Kasumi-1 (cell line): ENCODE data around the gene B4GALT5.

Source experiments
- DNase-seq, 2 experiments: peaks; one replicate each; lab custom pipeline; 2025; lab: John Stamatoyannopoulos, UW

Gene B4GALT5

DNA sequence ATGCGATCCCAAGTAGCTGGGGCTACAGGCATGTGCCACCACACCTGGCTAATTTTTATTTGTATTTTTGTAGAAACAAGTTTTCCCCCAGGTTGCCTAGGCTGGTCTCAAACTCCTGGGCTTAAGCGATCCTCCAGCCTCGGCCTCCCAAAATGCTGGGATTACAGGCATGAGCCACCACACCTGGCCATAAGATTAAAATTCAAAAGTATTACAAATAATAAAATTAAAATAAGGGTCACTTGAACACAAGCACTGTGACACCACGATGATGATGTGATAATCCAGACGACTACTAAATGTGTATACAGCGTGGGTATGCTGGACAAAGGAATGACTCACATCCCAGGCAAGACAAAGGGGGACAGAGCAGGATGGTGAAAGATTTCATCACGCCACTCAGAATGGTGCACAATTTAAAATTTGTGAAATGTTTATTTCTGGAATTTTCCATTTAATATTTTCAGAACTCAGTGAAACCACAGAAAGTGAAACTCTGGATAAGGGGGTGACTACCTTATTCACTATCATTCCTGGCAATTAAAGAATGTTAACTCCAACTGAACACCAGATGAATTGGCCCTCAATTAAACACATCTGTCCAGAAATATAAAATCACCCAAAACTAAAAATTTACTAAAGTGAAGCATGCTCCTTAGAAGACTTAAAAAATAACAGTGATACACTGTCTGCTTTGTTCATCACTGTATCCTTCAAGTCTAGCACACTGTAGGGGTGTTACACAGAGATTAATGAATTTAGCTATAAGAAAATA is 13.1 kb downstream of the B4GALT5 start:
- no peak for DNase-seq

DNA sequence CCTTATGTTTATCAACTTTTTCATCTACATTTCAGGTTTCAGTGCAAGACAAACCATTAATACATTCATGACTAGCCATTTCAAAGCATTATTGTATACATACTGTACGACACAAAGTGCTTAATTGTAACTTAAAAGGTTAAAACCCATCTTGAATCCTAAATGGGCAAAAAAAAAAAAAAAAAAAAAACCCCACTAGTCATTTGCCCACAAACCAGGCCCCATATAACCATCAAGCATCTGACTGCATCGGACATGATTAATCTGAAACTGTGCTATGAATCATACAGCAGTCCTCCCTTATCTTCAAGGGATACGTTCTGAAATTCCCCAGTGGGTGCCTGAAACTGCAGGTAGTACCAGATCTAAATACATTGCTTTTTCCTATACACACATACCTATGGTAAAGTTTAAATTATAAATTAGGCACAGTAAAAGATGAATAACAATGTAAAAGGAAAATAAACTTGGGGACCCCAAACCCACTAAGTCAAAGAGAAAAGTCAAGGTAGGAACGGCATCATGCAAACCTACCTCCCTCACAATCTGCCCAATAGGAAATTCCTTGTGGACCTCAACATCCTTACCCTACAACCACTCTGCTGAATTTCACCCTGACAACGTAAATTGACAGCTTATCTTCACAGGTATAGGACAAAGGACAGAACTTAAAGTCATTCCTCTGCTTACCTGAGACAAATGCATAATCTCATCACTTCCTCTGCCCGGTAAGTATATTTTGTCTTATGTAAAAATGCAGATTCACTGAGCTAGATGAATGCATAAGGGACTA is 14.3 kb downstream of the B4GALT5 start:
- no peak for DNase-seq

DNA sequence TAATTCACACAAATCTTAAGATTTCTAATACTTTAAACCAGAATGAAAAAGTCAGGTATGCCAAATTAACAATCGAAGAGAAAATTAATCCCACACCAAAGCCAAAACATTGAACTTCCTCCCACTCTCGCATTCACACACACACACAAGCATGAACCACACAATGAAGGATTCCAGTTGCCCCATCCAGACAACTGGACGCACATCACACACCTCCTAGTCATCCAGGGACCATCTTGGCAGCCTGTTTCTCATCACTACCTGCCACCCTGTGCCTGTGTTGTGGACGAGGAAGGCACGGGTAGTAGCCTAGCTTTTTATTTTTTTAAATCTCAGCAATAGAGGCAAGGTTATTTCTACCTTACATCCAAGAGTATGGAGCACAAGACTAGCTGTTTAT is 15.2 kb downstream of the B4GALT5 start:
- DNase-seq = no peak

DNA sequence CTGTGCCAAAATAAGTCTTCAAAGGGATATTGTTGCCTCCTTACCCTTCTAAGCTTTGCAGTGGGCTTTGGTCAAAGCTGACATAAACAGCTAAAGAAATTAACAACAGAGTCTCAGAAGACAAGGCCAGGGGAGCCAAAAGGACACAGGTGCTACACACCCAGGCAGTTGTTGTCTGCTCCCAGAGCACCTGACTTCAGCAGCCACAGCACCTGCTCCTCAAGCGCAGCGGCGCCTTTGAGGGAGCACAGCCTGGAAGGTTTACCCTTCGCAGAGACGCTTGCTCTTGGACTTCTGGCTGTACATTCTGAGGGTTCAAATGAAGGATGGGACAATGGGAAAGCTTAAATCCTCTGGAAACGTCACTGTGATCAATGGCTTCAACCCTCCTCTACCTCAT is 16.6 kb downstream of the B4GALT5 start:
- DNase-seq = no peak

DNA sequence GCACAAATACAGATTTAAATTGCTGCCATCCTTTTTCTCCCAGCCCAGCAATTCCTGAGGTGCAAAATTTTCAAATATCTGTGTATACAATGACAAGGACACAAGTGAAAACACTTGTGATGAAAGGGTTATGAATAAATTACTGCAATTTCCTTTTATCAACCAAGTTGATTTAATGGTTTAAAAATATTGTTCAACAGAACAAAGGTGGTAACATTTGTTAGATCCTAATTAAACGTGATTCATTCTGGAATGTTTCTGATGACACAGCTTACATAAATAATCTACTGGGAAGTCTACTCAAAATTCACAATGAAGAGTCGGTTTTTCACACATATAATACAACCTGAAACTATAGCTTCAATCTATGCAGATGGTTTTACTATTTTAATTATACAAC is 17.1 kb downstream of the B4GALT5 start:
- DNase-seq = no peak

DNA sequence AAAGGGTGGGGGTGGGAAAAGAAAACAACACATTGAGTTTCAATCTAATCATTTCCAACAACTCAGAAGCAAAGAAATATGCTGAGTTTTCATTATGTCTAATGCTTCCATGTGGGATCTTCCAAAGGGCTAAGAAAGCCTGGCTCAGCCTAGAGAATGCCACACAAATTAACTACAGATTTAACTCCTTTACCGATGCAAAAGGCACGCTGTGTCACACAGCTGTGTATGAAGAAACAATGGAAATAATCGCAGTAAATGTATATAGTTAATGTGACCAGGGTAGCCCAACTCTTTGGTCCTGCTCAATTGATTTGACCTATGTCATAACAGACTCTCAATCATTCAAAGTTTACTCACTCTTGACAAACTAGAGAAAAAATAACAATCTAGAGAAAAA is 17.8 kb downstream of the B4GALT5 start:
- no peak for DNase-seq

DNA sequence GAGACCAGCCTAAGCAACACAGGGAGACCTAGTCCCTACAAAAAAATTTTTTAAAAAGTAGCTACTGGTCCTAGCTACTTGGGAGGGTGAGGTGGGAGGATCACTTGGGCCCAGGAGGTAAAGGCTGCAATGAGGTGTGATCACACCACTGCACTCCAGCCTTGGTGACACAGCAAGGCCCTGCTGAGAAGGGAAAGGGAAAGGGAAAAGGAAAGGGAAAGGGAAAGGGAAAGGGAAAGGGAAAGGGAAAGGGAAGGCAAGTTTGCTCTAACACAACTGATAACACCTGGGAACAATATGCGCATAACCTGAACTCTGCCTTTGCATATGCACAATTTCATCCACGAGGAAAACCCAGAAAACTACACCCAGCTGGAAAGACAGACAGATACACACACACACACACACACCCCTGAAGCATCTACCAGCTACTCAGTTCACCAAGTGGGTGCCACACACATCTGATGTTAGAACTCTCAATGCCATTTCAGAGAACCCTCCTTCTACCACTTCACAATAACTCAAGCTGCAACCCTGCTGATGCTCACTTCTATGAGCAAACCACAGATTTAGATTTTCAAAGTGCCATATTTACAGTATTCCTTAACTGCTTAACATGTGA is 19.1 kb downstream of the B4GALT5 start:
- DNase-seq = no peak

DNA sequence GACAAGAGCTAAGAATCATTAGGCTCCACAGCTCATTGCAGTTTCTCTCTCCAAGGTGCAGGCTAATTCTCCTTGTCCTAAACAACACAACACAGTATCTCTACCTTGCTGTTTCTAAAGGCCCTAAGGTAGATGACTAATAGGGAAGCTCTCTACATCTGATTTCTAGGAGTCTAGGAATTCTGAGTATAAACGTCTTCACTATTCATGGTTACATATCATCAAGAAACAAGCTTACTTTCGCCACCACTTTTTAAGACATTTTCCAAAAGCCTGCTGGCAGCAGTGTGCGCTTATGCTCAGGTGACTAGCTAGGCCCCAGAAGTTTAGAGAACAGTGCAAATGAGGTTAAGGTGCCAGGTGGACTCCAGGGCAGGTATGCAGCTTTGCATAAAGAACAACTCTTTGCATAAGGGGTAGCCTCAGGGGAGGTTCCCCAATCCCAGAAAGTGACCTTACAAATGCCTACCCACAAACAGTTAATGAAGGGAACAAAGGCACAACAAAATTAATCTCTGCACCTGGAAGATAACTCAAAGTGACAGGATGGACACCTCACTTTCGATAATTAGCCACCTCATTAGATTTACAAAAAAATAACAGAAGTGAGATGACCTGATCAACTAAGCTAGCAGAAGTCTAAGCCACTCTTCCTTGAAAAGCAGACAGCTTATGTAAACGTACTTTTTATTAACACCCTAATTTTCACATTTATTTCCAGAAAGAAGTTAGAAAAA is 20.1 kb downstream of the B4GALT5 start:
- no peak for DNase-seq

DNA sequence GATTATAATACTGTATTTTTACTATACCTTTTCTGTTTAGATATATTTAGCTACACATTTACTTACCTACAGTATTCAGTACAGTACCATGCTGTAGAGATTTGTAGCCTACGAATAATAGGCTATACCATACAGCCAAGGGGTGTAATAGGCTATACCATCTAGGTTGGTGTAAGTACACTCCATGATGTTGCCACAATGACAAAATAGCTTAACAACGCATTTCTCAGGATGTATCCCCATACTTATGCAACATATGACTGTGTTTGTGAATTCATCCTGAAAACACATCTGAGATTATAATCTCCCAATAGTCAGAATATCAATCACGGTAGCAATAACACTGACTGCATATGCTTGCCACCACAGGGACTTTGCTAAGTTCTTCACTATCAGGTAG is 20.7 kb downstream of the B4GALT5 start:
- no peak for DNase-seq

DNA sequence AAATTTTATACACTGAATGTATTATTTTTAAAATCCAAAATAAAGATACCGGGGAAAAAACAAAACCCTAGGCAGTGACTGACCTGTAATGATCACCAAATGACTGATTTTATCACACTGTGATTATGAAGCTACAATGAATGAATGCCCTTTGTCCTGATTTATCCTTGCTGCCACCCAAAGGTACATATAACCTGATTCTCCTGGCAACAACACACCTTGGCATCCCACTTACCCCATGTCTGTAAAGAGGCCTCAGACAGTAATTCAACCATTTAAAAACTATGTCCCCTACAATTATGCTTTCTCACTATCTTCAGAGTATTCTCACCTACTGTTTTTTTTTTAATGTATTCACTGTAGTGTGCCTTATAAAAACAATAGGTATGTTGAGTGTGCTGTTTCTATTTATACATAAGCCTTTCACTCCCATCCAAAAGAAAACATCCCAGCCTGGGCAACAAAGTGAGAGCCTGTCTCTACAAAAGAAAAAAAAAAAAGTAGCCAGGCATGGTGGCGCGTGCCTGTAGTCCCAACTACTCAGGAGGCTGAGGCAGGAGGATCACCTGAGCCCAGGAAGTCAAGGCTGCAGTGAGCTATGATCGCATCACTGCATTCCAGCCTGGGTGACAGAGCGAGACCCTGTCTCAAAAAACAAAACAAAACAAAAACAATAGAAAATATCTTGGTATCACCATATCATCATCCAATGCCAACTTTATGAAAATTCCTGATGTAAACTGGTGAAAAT is 21.7 kb downstream of the B4GALT5 start:
- no peak for DNase-seq

DNA sequence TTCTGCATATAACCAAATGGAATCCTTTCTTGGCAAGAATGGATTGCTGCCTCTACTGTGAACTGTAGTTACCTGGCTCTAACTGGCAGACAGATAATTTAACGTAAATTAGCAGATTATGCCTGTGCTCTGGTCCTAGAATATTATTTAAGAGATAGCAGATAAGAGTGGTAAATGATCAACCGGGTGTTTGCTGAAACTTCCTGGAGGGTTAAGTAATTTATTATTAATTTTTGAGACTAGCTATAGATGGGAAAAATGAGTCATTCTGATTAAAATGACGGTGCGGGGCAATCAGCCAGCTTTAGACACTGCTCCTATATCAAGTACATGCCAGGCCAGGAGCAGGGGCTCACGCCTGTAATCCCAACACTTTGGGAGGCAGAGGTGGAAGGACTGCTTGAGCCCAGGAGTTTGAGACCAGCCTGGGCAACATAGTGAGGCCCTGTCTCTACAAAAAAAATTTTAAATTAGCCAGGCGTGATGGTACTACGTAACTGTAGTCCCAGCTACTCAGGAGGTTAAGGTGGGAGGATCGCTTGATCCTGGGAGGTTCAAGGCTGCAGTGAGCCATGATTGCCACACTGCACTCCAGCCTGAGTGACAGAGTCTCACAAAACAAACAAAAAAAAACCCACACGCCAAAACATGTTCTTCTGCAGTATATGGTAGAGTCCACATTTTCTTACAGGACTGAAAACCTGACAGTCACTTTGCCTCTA is 22.6 kb downstream of the B4GALT5 start:
- no peak for DNase-seq

DNA sequence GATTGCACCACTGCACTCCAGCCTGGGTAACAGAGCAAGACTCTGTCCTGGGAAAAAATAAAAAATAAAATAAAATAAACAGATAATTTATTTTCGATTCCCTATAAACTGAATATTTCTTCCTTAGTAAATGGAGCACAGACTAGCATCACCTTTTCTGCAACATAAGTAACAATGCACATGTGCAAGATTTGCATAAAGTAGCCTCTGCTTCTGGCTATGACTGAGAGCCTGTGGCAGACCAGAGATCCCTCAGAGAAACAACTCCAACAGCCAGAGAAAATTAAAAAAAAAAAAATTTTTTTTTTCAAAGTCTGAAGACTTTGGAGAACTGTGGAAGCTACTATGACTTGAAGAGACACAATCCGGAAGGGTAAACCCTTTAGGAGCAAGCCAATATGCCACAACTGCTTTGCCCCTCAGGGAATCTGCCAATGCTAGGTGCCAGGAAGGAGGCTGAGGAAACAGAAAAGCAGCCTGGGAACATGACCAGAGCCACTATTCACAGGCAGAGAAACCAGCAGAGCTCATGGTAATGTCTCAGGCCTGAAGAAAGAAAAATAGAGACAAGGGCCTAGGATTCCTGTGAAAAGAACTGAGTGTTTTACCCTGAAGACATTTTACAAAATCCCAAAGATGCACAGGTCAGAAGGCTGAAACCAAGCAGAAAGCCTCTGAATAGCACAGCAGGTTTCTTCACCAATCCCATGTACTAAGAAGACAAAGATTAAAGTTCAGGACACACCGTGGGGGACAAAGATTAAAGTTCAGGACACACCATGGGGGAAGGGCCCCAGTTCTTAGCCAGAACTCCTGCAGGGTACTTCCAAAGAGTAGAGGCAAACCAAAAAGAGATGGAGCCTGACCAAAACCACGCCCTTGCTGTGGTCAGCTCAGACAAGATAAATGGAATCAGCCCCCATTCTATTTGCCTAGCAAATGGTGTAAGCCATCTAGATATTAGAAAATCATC is 25.8 kb downstream of the B4GALT5 start:
- no peak for DNase-seq

DNA sequence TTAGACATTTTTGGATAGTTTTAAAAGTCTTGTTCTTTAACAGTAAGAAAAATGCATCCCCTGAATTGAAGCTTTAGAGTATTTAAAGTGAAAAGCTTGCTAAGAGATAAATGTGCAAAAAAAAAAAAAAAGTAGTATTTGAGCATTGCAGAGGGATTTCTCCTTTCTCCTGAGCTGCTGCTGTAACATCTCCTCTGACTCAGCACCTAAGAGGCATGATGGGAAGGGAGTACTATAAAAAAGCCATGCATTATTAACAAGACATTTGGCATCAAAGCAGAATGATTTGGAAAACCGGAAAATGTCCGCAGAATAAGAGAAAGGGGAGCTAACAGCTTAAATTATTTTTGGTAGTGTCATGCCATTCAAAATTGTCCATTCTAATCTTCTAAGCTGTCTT is 27.9 kb downstream of the B4GALT5 start:
- peak in 1 of 2 experiments; percentile 14 for DNase-seq

DNA sequence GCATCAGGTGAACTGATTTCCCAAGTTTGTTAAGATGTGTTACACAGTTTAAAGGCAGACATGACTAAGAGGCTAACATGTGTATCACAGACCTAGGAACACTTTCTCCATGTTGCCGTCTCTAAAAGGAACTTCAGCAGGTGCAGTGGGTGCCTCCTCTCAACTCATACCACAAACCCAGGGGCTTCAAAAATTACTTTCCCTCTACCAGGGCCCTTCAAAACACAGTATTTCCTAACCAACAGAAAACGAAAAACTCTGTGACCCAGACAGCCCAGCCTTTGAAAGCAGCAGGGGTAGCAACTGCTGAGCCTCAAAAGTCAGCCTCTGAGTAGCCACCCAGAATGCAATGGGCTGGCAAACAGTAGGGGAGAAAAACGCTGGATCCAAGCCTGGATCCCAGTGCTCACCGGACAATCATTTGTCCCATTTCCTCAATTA is 28.5 kb downstream of the B4GALT5 start:
- no peak for DNase-seq

DNA sequence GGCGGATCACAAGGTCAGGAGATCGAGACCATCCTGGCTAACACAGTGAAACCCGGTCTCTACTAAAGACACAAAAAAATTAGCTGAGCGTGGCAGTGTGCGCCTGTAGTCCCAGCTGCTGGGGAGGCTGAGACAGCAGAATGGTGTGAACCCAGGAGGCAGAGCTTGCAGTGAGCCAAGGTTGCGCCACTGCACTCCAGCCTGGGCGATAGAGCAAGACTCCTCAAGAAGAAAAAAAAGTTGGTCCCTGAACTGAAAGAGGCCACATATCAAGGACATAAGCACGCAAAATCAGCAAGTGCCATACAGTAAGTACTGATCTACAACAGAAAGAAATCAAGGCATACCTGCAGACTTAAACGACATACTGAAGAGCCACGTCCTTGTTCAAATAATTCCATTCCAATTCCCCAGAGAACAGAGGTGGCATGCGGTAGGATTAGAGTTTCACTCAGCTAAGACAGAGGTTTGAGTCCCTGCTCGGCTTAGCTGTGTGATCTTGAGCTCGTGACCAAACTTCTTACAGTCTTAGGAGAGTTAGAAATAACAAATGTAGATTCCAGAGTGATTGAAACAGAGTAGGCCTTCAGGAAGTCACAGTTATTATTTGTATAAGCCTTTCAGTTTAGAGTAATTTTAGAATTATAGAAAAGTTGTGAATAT is 29.2 kb downstream of the B4GALT5 start:
- DNase-seq = no peak

DNA sequence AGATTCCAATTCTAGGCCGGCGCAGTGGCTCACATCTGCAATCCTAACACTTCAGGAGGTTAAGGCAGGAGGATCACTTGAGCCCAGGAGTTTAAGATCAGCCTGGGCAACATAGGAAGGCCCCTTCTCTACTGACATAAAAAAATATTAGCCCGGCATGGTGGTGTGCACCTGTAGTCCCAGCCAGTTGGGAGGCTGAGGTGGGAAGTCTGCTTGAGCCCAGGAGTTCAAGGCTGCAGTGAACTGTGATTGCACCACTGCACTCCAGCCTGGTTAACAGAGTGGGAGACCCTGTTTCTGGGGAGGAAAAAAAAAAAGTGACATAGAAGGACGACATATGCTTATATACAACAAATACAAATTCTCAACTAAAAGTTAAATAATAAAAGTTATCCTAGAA is 30.9 kb downstream of the B4GALT5 start:
- DNase-seq = no peak

DNA sequence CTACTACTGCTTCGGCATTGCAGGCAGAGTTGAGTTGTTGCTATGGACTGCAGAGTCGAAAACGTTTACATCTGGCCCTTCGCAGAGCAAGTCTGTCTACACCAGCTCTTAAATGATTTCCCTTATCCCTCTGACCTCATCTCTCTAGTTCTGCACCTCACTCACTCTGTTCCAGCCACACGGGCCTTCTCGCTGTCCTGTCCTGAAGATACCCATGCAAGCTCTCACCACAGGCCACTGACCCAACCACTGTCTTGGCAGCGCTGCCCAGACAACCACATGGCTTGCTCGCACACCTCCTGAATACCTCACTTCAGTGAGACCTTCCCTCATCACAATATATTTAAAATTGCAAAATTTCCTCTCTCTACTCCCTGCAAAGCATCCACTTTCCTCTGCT is 31.4 kb downstream of the B4GALT5 start:
- no peak for DNase-seq

DNA sequence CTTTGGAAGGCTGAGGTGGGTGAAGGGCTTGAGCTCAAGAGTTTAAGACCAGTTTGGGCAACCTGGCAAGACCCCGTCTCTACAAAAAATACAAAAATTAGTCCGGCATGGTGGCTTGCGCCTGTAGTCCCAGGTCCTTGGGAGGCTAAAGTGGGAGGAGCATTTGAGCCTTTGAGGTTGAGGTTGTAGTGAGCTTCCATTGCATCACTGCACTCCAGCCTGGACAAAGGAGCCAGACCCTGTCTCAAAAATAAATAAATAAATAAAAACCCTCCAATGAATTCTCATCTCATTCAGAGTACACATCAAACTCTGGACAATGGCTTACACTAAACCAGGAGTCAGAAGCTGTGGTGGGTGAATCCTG is 31.8 kb downstream of the B4GALT5 start:
- no peak for DNase-seq

DNA sequence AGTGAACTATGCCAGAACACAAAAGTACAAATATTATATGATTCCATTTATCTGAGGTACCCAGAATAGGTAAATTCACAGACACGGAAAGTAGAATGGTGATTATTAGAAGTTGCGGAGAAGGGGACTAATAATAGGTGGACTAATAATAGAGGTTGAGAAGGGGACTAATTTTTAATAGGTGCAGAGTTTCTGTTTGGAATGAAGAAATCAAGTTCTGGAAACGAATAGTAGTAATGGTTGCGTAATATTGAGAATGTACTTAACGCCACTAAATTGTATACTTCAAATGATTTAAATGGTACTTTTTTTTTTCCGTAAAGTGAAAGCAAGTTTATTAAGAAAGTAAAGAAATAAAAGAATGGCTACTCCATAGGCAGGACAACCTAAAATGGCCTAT is 33.2 kb downstream of the B4GALT5 start:
- no peak for DNase-seq
